Thyroid gland (tissue), 4 donors: ENCODE results near the gene ATRIP. TPM values are rescaled to one million over a fixed set of nuclear protein-coding genes. Genes with fewer than 3 reads are reported as not detected.
A peak's percentile ranks its signal among the peaks of the same experiment; 100 is the strongest.

Experiments
- DNase-seq, 2 donors: peaks; one replicate each; pipeline ENCODE4 v3.0.0-alpha.2; 2019
- H3K27ac ChIP-seq, 3 donors: fragments of 200-600 bp; sonication (generic); 1 replicate in 2 of 3; 2 replicates in 1 of 3; pipeline ENCODE4 v1.5.1; 2016 to 2019; ENCODE audit warnings: mild to moderate bottlenecking in 1 of 3, moderate library complexity in 1 of 3
- H3K27me3 ChIP-seq: fragments of 200-600 bp; sonication (generic); one replicate; pipeline ENCODE4 v1.5.1; 2019
- H3K36me3 ChIP-seq, 2 donors: fragments of 200-600 bp; sonication (generic); one replicate each; pipeline ENCODE4 v1.5.1; 2016 to 2019
- H3K4me1 ChIP-seq, 2 donors: fragments of 200-600 bp; sonication (generic); one replicate each; pipeline ENCODE4 v1.5.1; 2017 to 2019
- H3K4me3 ChIP-seq, 3 donors: fragments of 200-600 bp; sonication (generic); replicated peaks in 1 of 3; 1 replicate in 2 of 3; 2 replicates in 1 of 3; pipeline ENCODE4 v1.5.1; 2016; ENCODE audit warnings: mild to moderate bottlenecking in 1 of 3
- H3K9me3 ChIP-seq: fragments of 200-600 bp; sonication (generic); one replicate; pipeline ENCODE4 v1.5.1; 2017
- CTCF ChIP-seq, 6 experiments: fragments of 200-600 bp in 3 of 6; fragments of 450-650 bp in 3 of 6; sonication (generic) in 3 of 6; IDR thresholded peaks; one replicate each; pipeline ENCODE4 v1.5.1; 2016 to 2019; ENCODE audit warnings: antibody characterized with exemption in 6 of 6, mild to moderate bottlenecking in 2 of 6, inconsistent platforms in 1 of 6, moderate library complexity in 1 of 6
- POLR2A ChIP-seq, 2 donors: fragments of 450-650 bp; IDR thresholded peaks; one replicate each; pipeline ENCODE4 v1.6.1; 2017; ENCODE audit warnings: antibody characterized with exemption in 2 of 2, mild to moderate bottlenecking in 2 of 2, moderate library complexity in 1 of 2
- WGBS, 2 donors: methylation state at CpG; one replicate each; pipeline ENCODE4 v1.1.5; 2017; 5-methylcytosine and 5-hydroxymethylcytosine counted together
- intact Hi-C: fragments of 100-400 bp; cut with DNase I; formaldehyde crosslinking; loops from one replicate; pipeline ENCODE4 v1.15.1; 2023
- total RNA-seq, 4 donors: library from RNA; depleted of rRNA; stranded (reverse); fragments of >200 nt; gene quantifications; one replicate each; pipeline ENCODE4 v1.2.3, GENCODE V29; 2016

Gene ATRIP
- total RNA-seq, 4 donors from 2014 or later: 8.4 to 13.9 (median 11.0) TPM

- intact Hi-C loops: no loop called here
- 5 to 8% methylated on average over 12 to 25 of the region's 60 CpGs for WGBS, 2 donors
- peak overlapping the region; percentile 94 to 96 (median 95) for H3K27ac ChIP-seq
- peak; percentile 65 to 69 for DNase-seq
- no peaks in the 10 kb centered on the region for H3K27me3 ChIP-seq
- no peaks in the 10 kb centered on the region for H3K36me3 ChIP-seq
- peak overlapping the region; percentile 60 to 95 (median 68) for H3K4me3 ChIP-seq
- TF ChIP-seq POLR2A (IDR thresholded peaks at IDR 0.05): peak; percentile 41 to 68
- no peak for TF ChIP-seq CTCF (IDR thresholded peaks at IDR 0.05)
- H3K9me3 ChIP-seq: no peaks in the 10 kb centered on the region
- H3K4me1 ChIP-seq: peaks cover 61 to 81% of the 10 kb centered on the region in 2 donors
These were observed 17.8 kb upstream of the ATRIP start for GRCh38 chr3:48428572-48429316.

GRCh38 chr3:48429317-48429959 lies 17.1 kb upstream of the ATRIP start:
- DNase-seq: peak; percentile 80 to 85
- TF ChIP-seq POLR2A (IDR thresholded peaks at IDR 0.05) (peak in 1 of 2 donors; percentile 46), CTCF (IDR thresholded peaks at IDR 0.05) (no peak)
- Histone ChIP-seq H3K36me3 (no peaks in the 10 kb centered on the region), H3K27ac (peak overlapping the region; percentile 94 to 96 (median 95)), H3K4me3 (peak overlapping the region; percentile 60 to 95 (median 68)), H3K9me3 (no peaks in the 10 kb centered on the region), H3K4me1 (peaks cover 68 to 84% of the 10 kb centered on the region in 2 donors), H3K27me3 (no peaks in the 10 kb centered on the region)
- WGBS, 2 donors: 0 to 2% methylated on average over 10 to 20 of the region's 86 CpGs
- intact Hi-C loops: no loop called here

- 9 to 13% methylated on average over 15 of the region's 15 CpGs for WGBS, 2 donors
- peak; percentile 94 to 96 for DNase-seq
- no peaks in the 10 kb centered on the region for H3K9me3 ChIP-seq
- peak within 1 kb of the TSS; percentile 60 to 95 (median 68) for H3K4me3 ChIP-seq
- H3K4me1 ChIP-seq: peaks cover 68 to 84% of the 10 kb centered on the region in 2 donors
- intact Hi-C loops: loop anchor here (10.0 kb wide), 1 partner anchor 155 kb away; no protein-coding TSS in a partner anchor
- peak within 1 kb of the TSS; percentile 94 to 96 (median 95) for H3K27ac ChIP-seq
- H3K27me3 ChIP-seq: no peaks in the 10 kb centered on the region
- H3K36me3 ChIP-seq: no peaks in the 10 kb centered on the region
- TF ChIP-seq CTCF (IDR thresholded peaks at IDR 0.05) (no peak), POLR2A (IDR thresholded peaks at IDR 0.05) (peak; percentile 15 to 82)
These were observed 16.4 kb upstream of the ATRIP start, which contains the start of gene PLXNB1 for GRCh38 chr3:48429960-48430707. PLXNB1 (minus strand) TSS chr3:48430086; CDS start chr3:48424611, 5,475 bp downstream.

GRCh38 chr3:48430708-48431101 lies 15.8 kb upstream of the ATRIP start:
- 76 to 86% methylated on average over 1 of the region's 1 CpG for WGBS, 2 donors
- Histone ChIP-seq H3K9me3 (no peaks in the 10 kb centered on the region), H3K27me3 (no peaks in the 10 kb centered on the region), H3K36me3 (no peaks in the 10 kb centered on the region), H3K4me3 (no peak overlapping the region), H3K27ac (peak overlapping the region; percentile 94 to 96 (median 95)), H3K4me1 (peaks cover 68 to 84% of the 10 kb centered on the region in 2 donors)
- intact Hi-C loops: loop anchor here (10.0 kb wide), 1 partner anchor 156 kb away; no protein-coding TSS in a partner anchor
- no peak for DNase-seq
- TF ChIP-seq POLR2A (IDR thresholded peaks at IDR 0.05) (no peak), CTCF (IDR thresholded peaks at IDR 0.05) (no peak)
